ENCODE data around the gene APBA2. TPM values are rescaled to one million over a fixed set of nuclear protein-coding genes. Genes with fewer than 3 reads are reported as not detected.
"Not testable (repeated sequence)": the region's sequence is repeated elsewhere in the genome, so short reads cannot be mapped to it uniquely, and the experiment has no call there.

APBA2 gene
- polyA plus RNA-seq, 2 of the 4 experiments (the other 2 are of a cell fraction): 11.4 to 12.6 TPM

DNA sequence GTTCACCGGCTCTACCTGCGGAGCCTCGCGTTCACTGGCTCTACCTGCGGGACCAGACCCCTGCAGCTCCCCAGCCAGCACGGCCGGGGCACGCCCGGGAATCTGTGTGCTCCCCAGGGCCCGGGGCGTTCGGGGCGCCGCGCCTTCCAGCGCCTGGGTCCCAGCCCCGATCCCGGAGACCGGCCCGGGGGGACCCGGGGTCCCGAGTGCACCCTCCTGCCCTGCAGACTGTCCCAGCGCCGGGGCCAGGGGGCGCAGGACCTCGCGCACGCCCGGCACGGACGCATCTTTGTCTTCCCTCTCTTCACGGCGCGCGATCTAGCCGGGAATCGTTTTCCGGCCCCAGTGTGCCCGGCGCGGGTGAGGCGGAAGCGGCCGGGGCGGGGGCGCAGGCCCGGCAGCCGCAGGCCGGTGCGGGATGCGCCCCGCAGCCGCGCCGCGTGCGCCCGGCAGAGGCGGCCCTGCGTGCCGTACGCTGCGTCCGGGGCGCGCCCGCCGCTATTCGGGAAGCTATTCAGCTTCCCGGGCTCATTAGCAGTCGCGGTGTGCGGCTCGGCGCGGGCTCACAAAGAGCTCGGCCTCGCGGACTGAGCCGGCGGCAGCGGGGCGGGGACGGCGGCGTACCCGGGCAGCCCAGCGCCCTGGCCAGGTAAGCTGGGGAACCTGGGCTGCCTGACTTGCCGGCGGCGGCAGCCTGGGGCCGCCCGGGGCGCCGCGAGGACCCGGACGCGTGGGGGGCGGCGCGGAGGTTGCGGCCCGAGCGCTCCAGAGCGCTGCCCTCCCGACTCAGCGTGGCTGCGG, at the start of gene APBA2 (continued):
- no peak for TF ChIP-seq MYC (IDR thresholded peaks at IDR 0.05; ENCODE audit: borderline replicate concordance, low read length)
- TF ChIP-seq, protein P1, sequence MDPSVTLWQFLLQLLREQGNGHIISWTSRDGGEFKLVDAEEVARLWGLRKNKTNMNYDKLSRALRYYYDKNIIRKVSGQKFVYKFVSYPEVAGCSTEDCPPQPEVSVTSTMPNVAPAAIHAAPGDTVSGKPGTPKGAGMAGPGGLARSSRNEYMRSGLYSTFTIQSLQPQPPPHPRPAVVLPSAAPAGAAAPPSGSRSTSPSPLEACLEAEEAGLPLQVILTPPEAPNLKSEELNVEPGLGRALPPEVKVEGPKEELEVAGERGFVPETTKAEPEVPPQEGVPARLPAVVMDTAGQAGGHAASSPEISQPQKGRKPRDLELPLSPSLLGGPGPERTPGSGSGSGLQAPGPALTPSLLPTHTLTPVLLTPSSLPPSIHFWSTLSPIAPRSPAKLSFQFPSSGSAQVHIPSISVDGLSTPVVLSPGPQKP (IDR thresholded peaks at IDR 0.05; ENCODE audit: low read depth, low read length): no peak
- TF ChIP-seq, protein P2, sequence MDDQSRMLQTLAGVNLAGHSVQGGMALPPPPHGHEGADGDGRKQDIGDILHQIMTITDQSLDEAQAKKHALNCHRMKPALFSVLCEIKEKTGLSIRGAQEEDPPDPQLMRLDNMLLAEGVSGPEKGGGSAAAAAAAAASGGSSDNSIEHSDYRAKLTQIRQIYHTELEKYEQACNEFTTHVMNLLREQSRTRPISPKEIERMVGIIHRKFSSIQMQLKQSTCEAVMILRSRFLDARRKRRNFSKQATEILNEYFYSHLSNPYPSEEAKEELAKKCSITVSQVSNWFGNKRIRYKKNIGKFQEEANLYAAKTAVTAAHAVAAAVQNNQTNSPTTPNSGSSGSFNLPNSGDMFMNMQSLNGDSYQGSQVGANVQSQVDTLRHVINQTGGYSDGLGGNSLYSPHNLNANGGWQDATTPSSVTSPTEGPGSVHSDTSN (IDR thresholded peaks at IDR 0.05): no peak; the same call in 1 of the 2 replicates
- TF ChIP-seq RAD21 (conservative IDR thresholded peaks at IDR 0.05 in 1 of 2, IDR thresholded peaks at IDR 0.05 in 1 of 2): no peak; a peak in 1 of 5 replicates
- TF ChIP-seq, protein P3, sequence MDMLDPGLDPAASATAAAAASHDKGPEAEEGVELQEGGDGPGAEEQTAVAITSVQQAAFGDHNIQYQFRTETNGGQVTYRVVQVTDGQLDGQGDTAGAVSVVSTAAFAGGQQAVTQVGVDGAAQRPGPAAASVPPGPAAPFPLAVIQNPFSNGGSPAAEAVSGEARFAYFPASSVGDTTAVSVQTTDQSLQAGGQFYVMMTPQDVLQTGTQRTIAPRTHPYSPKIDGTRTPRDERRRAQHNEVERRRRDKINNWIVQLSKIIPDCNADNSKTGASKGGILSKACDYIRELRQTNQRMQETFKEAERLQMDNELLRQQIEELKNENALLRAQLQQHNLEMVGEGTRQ (IDR thresholded peaks at IDR 0.05): no peak
- no peak for TF ChIP-seq EHMT2 (IDR thresholded peaks at IDR 0.05; ENCODE audit: low read depth)

DNA sequence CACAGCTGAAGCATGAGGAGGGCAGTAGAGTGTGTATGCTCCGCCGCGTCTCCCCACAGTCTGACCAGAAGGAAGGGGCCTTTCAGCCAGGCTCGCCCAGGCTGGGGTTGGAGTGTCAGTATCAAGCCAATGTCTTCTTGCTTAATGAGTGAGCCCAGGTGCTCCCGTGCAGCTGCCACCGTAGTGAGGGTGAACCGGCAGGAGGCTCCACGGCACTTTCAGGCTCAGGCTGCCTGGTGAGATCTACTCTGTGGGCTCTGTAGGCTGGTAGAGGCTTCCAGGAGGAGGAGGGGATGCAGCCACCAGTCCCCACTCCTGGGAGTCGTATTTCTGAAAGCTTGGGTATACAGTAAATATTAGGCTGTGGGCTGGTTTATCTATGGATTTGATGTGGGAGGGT, 45.5 kb upstream of the APBA2 start:
- H3K4me1 ChIP-seq; FAIRE-seq; ATAC-seq; POLR2A ChIA-PET; DNase-seq (ENCODE audit: low read depth in 1 of 2, low spot score in 1 of 2); H3K4me2 ChIP-seq; H3K27ac ChIP-seq; H3K9me3 ChIP-seq; CTCF ChIA-PET; H3K4me3 ChIP-seq: not testable (repeated sequence)
- WGBS (ENCODE audit: missing lambda C conversion rate): 75% methylated on average over 4 of the region's 9 CpGs

DNA sequence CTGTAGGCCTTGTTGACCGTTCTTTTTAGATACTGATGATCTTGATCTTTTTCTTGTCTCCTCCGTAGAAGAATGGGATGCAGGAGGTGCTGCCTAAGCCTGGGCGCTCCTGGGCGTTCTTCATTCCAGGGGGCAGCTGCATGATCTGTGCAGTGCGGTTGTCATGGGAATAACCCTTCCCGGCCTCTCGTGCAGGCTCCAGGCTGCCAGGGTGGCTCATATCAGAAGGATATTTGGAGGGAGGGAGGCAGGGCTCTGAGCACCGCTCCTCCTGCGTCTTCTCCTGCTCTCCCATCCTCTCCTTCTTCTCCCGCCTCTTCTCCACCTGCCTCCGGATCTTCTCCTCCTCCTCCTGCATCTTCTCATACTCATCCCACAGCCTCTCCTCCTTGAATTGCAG, 43.6 kb upstream of the APBA2 start:
- POLR2A ChIA-PET; FAIRE-seq; H3K4me3 ChIP-seq; H3K4me1 ChIP-seq; H3K4me2 ChIP-seq; H3K9me3 ChIP-seq; H3K27ac ChIP-seq; DNase-seq (ENCODE audit: low read depth in 1 of 2, low spot score in 1 of 2); CTCF ChIA-PET: not testable (repeated sequence)
- peak in 1 of 2 experiments; percentile 35; a peak in 1 of 6 replicates for ATAC-seq
- 85% methylated on average over 11 of the region's 11 CpGs for WGBS (ENCODE audit: missing lambda C conversion rate)

DNA sequence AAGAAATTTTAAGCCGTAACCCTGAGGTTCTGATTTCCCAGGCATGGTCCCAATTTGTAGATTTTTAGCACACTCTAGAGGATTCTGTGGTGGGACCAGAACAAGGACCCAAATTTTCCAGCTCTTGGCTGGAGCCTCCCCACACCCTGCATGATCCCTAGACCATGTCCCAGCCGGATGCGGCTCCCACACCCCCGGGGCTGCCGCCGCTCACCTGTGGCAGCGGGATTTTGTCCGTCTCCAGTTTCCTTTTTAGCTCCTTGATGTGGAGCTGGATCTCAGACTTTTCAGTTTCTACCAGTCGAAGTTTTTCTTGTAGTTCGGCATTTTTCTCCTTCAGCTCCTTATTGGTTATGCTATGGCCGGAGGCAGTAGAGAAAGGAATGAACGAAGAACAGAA, 42.3 kb upstream of the APBA2 start:
- H3K4me3 ChIP-seq; FAIRE-seq; H3K9me3 ChIP-seq; H3K4me2 ChIP-seq; DNase-seq (ENCODE audit: low read depth in 1 of 2, low spot score in 1 of 2); POLR2A ChIA-PET; H3K27ac ChIP-seq; CTCF ChIA-PET; ATAC-seq; H3K4me1 ChIP-seq: not testable (repeated sequence)
- WGBS (ENCODE audit: missing lambda C conversion rate): 83% methylated on average over 12 of the region's 12 CpGs

DNA sequence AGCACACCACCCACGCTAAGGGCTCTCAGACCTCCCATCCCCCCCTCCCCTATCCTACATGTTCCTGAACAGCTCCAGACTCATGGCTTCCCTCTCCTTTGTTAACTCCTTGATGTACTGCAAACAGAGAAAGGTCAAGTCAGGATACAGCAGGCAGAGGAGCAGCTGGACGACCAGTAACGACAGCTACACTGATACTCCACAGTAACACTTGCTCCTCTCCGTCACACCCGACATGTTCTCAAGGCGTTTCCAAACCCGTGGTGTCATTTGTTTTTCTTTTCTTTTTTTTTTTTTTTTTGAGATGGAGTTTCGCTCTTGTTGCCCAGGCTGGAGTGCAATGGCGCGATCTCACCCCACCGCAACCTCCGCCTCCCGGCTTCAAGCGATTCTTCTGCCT, 41.6 kb upstream of the APBA2 start:
- ATAC-seq; H3K4me3 ChIP-seq; H3K27ac ChIP-seq; H3K4me2 ChIP-seq; POLR2A ChIA-PET; DNase-seq (ENCODE audit: low read depth in 1 of 2, low spot score in 1 of 2); H3K4me1 ChIP-seq; FAIRE-seq; CTCF ChIA-PET; H3K9me3 ChIP-seq: not testable (repeated sequence)
- 78% methylated on average over 10 of the region's 14 CpGs for WGBS (ENCODE audit: missing lambda C conversion rate)

DNA sequence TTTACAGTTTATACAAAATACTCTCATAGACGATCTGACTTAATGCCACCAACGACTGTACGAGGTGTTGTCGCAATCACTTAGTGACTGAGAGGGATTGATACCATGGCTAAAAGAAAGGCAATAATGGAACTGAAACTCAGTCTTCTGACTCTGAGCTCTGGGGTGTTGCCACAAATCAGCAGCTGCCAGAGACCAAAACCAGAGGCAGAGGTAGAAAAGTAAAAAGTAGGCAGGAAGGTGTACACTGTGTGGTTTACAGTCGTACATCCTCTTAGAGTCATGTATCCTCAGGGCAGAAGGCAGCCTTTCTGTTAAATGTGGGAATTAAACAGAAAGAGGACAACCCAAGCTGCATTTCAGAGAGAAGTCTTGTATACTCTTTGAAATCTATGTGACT, 38.5 kb upstream of the APBA2 start:
- CTCF ChIA-PET; FAIRE-seq; H3K4me1 ChIP-seq; H3K9me3 ChIP-seq; POLR2A ChIA-PET; DNase-seq (ENCODE audit: low read depth in 1 of 2, low spot score in 1 of 2); H3K27ac ChIP-seq; H3K4me2 ChIP-seq; H3K4me3 ChIP-seq: not testable (repeated sequence)
- ATAC-seq: peak; percentile 59 to 67; a peak in 5 of 6 replicates
- 12% methylated on average over 1 of the region's 5 CpGs for WGBS (ENCODE audit: missing lambda C conversion rate)

DNA sequence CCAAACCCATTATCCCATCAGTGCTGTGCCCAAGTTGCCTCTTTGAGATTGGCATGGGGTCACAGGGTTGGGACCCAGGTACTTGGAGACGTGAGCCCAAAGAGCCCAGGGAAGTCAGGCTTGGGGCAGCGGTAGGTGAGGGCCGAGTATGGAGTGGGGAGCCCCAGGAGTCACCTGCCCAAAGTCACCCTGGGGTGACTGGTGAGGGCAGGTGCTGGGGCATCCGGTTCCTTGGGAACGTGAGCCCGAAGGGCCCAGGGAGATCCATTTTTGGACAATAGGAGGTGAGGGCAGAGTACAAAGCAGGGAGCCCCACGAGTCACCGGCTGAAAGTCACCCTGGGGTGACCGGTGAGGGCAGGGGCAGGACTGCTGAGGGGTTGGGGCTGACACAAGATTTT, 37.8 kb upstream of the APBA2 start:
- FAIRE-seq; H3K27ac ChIP-seq; POLR2A ChIA-PET; H3K4me1 ChIP-seq; CTCF ChIA-PET; H3K4me3 ChIP-seq; DNase-seq (ENCODE audit: low read depth in 1 of 2, low spot score in 1 of 2); H3K9me3 ChIP-seq; H3K4me2 ChIP-seq: not testable (repeated sequence)
- 70% methylated on average over 9 of the region's 9 CpGs for WGBS (ENCODE audit: missing lambda C conversion rate)
- ATAC-seq: peak; percentile 43 to 51; a peak in 3 of 6 replicates

DNA sequence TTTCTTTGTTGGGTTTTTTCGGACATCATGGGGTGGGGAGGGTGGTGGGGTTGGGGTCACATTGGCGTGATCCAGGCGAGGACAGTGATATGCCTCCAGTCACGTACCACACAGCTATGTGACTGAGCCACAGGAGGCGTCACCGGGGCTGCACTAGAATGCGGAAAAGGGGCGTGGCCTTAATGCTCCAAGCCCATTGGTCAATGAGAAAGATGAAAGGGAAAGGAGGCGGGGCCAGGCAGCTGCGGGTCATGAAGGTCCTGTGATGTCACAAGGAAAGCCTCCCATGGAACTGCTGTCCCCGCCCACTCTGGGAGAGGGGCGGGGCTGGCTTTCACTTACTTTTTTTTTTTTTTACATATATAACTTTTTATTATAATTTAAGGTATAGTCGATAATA, 37.3 kb upstream of the APBA2 start, which contains the start of gene GOLGA6L7:
Gene GOLGA6L7, minus strand, starts transcription at position 124 of the 400 bp plus-strand sequence. Its CDS starts 95 bp downstream, at position 29.
- H3K4me3 ChIP-seq, H3K4me1 ChIP-seq, H3K27ac ChIP-seq, H3K4me2 ChIP-seq, CTCF ChIA-PET, FAIRE-seq, POLR2A ChIA-PET, H3K9me3 ChIP-seq: not testable (repeated sequence)
- peak in 1 of 2 experiments; percentile 67; a peak in 4 of 6 replicates for ATAC-seq
- peak; percentile 41 to 63 for DNase-seq (ENCODE audit: low read depth in 1 of 2, low spot score in 1 of 2)
- 59% methylated on average over 13 of the region's 13 CpGs for WGBS (ENCODE audit: missing lambda C conversion rate)

DNA sequence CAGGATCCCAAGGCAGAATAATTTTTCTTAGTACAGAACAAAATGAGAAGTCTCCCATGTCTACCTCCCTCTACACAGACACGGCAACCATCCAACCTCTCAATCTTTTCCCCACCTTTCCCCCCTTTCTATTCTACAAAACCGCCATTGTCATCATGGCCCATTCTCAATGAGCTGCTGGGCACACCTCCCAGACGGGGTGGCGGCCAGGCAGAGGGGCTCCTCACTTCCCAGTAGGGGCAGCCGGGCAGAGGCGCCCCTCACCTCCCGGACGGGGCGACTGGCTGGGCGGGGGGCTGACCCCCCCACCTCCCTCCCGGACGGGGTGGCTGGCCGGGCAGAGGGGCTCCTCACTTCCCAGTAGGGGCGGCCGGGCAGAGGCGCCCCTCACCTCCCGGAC, 36.5 kb upstream of the APBA2 start:
- H3K4me1 ChIP-seq; CTCF ChIA-PET; POLR2A ChIA-PET; FAIRE-seq; DNase-seq (ENCODE audit: low read depth in 1 of 2, low spot score in 1 of 2); H3K4me2 ChIP-seq; ATAC-seq; H3K4me3 ChIP-seq; H3K27ac ChIP-seq; H3K9me3 ChIP-seq: not testable (repeated sequence)
- 83% methylated on average over 4 of the region's 17 CpGs for WGBS (ENCODE audit: missing lambda C conversion rate)
